RWPE1 (cell line): ENCODE data around the gene GDPD5.
A peak's percentile ranks its signal among the peaks of the same experiment; 100 is the strongest.

ENCODE experiments used
- CTCF ChIA-PET: fragments of 350-600 bp; sonication (Branson Sonifier 250); formaldehyde crosslinking; extraction: SDS; loops from one replicate; lab custom pipeline; 2021; lab: Yijun Ruan, JAX
- POLR2A ChIA-PET: fragments of 400-600 bp; formaldehyde crosslinking; extraction: SDS; loops from one replicate; lab custom pipeline; 2020; ENCODE audit warnings: antibody characterized with exemption; ENCODE audit not compliant: low non-redundant PET; lab: Yijun Ruan, JAX
- DNase-seq: peaks from one replicate; pipeline ENCODE4 v3.0.0; 2012; ENCODE audit warnings: low spot score
- H3K27ac ChIP-seq: fragments of 450-650 bp; 2 replicates; pipeline ENCODE4 v1.5.1; 2017
- CTCF ChIP-seq: fragments of 450-650 bp; conservative IDR thresholded peaks from 2 replicates; pipeline ENCODE4 v1.5.1; 2017; ENCODE audit warnings: low read depth, mild to moderate bottlenecking

The GDPD5 gene

GRCh38 chr11:75538150-75538942, 12.6 kb upstream of the GDPD5 start:
- ChIA-PET POLR2A (no interaction called here), CTCF (interaction anchor here (0.6 to 0.7 kb wide), 3 partner anchors 16 to 116 kb away, joined by 3 to 5 read pairs (median 3); no protein-coding TSS in a partner anchor)
- DNase-seq, result no peak
- H3K27ac ChIP-seq, result no peak overlapping the region
- no peak for TF ChIP-seq CTCF

GRCh38 chr11:75537740-75538139, 12.0 kb upstream of the GDPD5 start:
- CTCF ChIA-PET, result interaction anchor here (0.6 kb wide), 1 partner anchor 17 kb away, joined by 3 read pairs; no protein-coding TSS in a partner anchor
- TF ChIP-seq CTCF, result no peak
- DNase-seq, result no peak
- POLR2A ChIA-PET, result no interaction called here
- no peak overlapping the region for H3K27ac ChIP-seq

- ChIA-PET POLR2A (no interaction called here), CTCF (interaction anchor here (0.6 kb wide), 2 partner anchors 76 to 186 kb away, joined by 3 to 4 read pairs; no protein-coding TSS in a partner anchor)
- peak; percentile 36 for DNase-seq
- no peak for TF ChIP-seq CTCF
- H3K27ac ChIP-seq, result no peak overlapping the region
Measured at GRCh38 chr11:75536786-75537641, 11.3 kb upstream of the GDPD5 start.

GRCh38 chr11:75535071-75535470, 9.3 kb upstream of the GDPD5 start:
- H3K27ac ChIP-seq, result no peak overlapping the region

GRCh38 chr11:75534259-75535069, 8.7 kb upstream of the GDPD5 start:
- no peak for DNase-seq
- CTCF ChIA-PET, result interaction anchor here (0.7 to 3.3 kb wide), 3 partner anchors 90 to 329 kb away, joined by 3 to 16 read pairs (median 4); no protein-coding TSS in a partner anchor
- POLR2A ChIA-PET, result interaction anchor here (0.7 kb wide), 1 partner anchor 70 kb away, joined by 7 read pairs; no protein-coding TSS in a partner anchor
- no peak overlapping the region for H3K27ac ChIP-seq
- no peak for TF ChIP-seq CTCF

More at GRCh38 chr11:75535071-75535470, 9.3 kb upstream of the GDPD5 start:
- DNase-seq, result no peak
- CTCF ChIA-PET, result interaction anchor here (1.0 kb wide), 1 partner anchor 91 kb away, joined by 4 read pairs; no protein-coding TSS in a partner anchor
- POLR2A ChIA-PET, result no interaction called here
- no peak for TF ChIP-seq CTCF
